Calu3 (cell line): ENCODE measurements around the gene SMAD3. TPM values are rescaled to one million over a fixed set of nuclear protein-coding genes. Genes with fewer than 3 reads are reported as not detected.

Experiments used
- BruUV-seq: library from RNA; stranded (reverse); fragments of 400-500 nt; replicated peaks from 2 replicates; lab custom pipeline; 2021; lab: Mats Ljungman, UMichigan
- CTCF ChIA-PET: fragments of 300-600 bp; sonication (Branson Sonifier 250); formaldehyde crosslinking; loops from one replicate; lab custom pipeline; 2022; ENCODE audit warnings: antibody characterized with exemption; lab: Charles Lee
- DNase-seq: peaks from one replicate; pipeline ENCODE4 v3.0.0; 2022
- H3K27ac Mint-ChIP-seq: one replicate; pipeline ENCODE4 v1.8.0; 2022; ENCODE audit warnings: mixed read lengths; ENCODE audit not compliant: unreplicated experiment
- H3K27me3 Mint-ChIP-seq: one replicate; pipeline ENCODE4 v1.8.0; 2022; ENCODE audit warnings: mixed read lengths; ENCODE audit not compliant: unreplicated experiment
- H3K36me3 Mint-ChIP-seq: one replicate; pipeline ENCODE4 v1.8.0; 2022; ENCODE audit warnings: mild to moderate bottlenecking, moderate library complexity, mixed read lengths; ENCODE audit not compliant: insufficient read depth, unreplicated experiment
- H3K4me1 Mint-ChIP-seq: one replicate; pipeline ENCODE4 v1.8.0; 2022; ENCODE audit warnings: mild to moderate bottlenecking, low read depth, mixed read lengths; ENCODE audit not compliant: unreplicated experiment
- H3K4me3 Mint-ChIP-seq: one replicate; pipeline ENCODE4 v1.8.0; 2022; ENCODE audit warnings: mild to moderate bottlenecking, low read depth, moderate library complexity, mixed read lengths; ENCODE audit not compliant: unreplicated experiment
- H3K9me3 Mint-ChIP-seq: one replicate; pipeline ENCODE4 v1.8.0; 2022; ENCODE audit warnings: low read depth, mixed read lengths; ENCODE audit not compliant: unreplicated experiment
- CTCF ChIP-seq: fragments of 200-600 bp; IDR thresholded peaks from one replicate; pipeline ENCODE4 v1.8.0; 2022; ENCODE audit warnings: antibody characterized with exemption; ENCODE audit not compliant: unreplicated experiment
- intact Hi-C: fragments of 100-400 bp; cut with micrococcal nuclease; formaldehyde crosslinking; loops from one replicate; pipeline ENCODE4 v1.10.0; 2022; ENCODE audit not compliant: unreplicated experiment
- total RNA-seq: library from RNA; stranded (reverse); gene quantifications from 2 replicates; pipeline ENCODE4 v1.2.3, GENCODE V29; 2022

The SMAD3 gene
- total RNA-seq, 1 experiment from 2014 or later = 121 TPM

- DNase-seq = peak; percentile 64
- H3K27ac Mint-ChIP-seq = peak overlapping the region; percentile 68
- peaks cover 25% of the 10 kb centered on the region for H3K4me1 Mint-ChIP-seq
- peaks cover 9% of the 10 kb centered on the region for H3K36me3 Mint-ChIP-seq
- H3K4me3 Mint-ChIP-seq = no peak overlapping the region
- intact Hi-C loops = no loop called here
- no peaks in the 10 kb centered on the region for H3K9me3 Mint-ChIP-seq
- CTCF ChIA-PET = interaction anchor here (0.6 to 1.2 kb wide), 3 partner anchors 15 to 27 kb away, joined by 3 to 7 read pairs (median 4); no protein-coding TSS in a partner anchor
- no peaks in the 10 kb centered on the region for H3K27me3 Mint-ChIP-seq
- no TSS peak for BruUV-seq
- TF ChIP-seq CTCF = no peak
These were observed 25.9 kb upstream of the SMAD3 start for GRCh38 chr15:67039384-67040075.

GRCh38 chr15:67040277-67040676, 25.1 kb upstream of the SMAD3 start:
- no peak overlapping the region for H3K27ac Mint-ChIP-seq
- no TSS peak for BruUV-seq
- intact Hi-C loops = no loop called here
- no peaks in the 10 kb centered on the region for H3K27me3 Mint-ChIP-seq
- peaks cover 28% of the 10 kb centered on the region for H3K4me1 Mint-ChIP-seq
- CTCF ChIA-PET = interaction anchor here (1.0 to 1.2 kb wide), 2 partner anchors 16 to 17 kb away, joined by 3 to 4 read pairs; no protein-coding TSS in a partner anchor
- no peak overlapping the region for H3K4me3 Mint-ChIP-seq
- no peaks in the 10 kb centered on the region for H3K9me3 Mint-ChIP-seq
- DNase-seq = no peak
- TF ChIP-seq CTCF = no peak
- H3K36me3 Mint-ChIP-seq = peaks cover 9% of the 10 kb centered on the region

- no peak for TF ChIP-seq CTCF
- intact Hi-C loops = no loop called here
- peaks cover 30% of the 10 kb centered on the region for H3K4me1 Mint-ChIP-seq
- H3K27ac Mint-ChIP-seq = no peak overlapping the region
- peak overlapping the region; percentile 42 for H3K4me3 Mint-ChIP-seq
- no peaks in the 10 kb centered on the region for H3K9me3 Mint-ChIP-seq
- H3K27me3 Mint-ChIP-seq = no peaks in the 10 kb centered on the region
- DNase-seq = no peak
- CTCF ChIA-PET = interaction anchor here (1.2 to 1.4 kb wide), 4 partner anchors 7 to 20 kb away, joined by 3 to 14 read pairs (median 5); no protein-coding TSS in a partner anchor
- peaks cover 9% of the 10 kb centered on the region for H3K36me3 Mint-ChIP-seq
- BruUV-seq = no TSS peak
These were observed 22.8 kb upstream of the SMAD3 start for GRCh38 chr15:67042551-67043142.

- Mint-ChIP-seq H3K36me3 (peaks cover 21% of the 10 kb centered on the region), H3K9me3 (no peaks in the 10 kb centered on the region), H3K4me3 (no peak overlapping the region), H3K4me1 (peaks cover 45% of the 10 kb centered on the region), H3K27ac (no peak overlapping the region), H3K27me3 (no peaks in the 10 kb centered on the region)
- CTCF ChIA-PET = no interaction called here
- BruUV-seq = no TSS peak
- no peak for TF ChIP-seq CTCF
- no peak for DNase-seq
- intact Hi-C loops = no loop called here
These were observed 21.2 kb upstream of the SMAD3 start for GRCh38 chr15:67043939-67044771.
